NB4 (cell line): ENCODE results near the gene IMMP2L.
"Not testable (repeated sequence)": the region's sequence is repeated elsewhere in the genome, so short reads cannot be mapped to it uniquely, and the experiment has no call there.

ENCODE experiments used
- DNase-seq: peaks from one replicate; pipeline ENCODE4 v3.0.0; 2010; ENCODE audit warnings: low read depth
- H3K4me3 ChIP-seq: one replicate; pipeline ENCODE4 v1.5.1; 2011; ENCODE audit warnings: mild to moderate bottlenecking, low read depth, low read length, moderate library complexity
- CTCF ChIP-seq: IDR thresholded peaks from one replicate; pipeline ENCODE4 v1.5.1; 2012; ENCODE audit warnings: low read depth, low read length
- MAX ChIP-seq: IDR thresholded peaks from 2 replicates; pipeline ENCODE4 v1.6.1; 2011; ENCODE audit warnings: low read depth, low read length
- MYC ChIP-seq: IDR thresholded peaks from 2 replicates; pipeline ENCODE4 v1.6.1; 2011; ENCODE audit warnings: low read depth, low read length
- POLR2A ChIP-seq: IDR thresholded peaks from 2 replicates; pipeline ENCODE4 v1.6.1; 2011; ENCODE audit warnings: mild to moderate bottlenecking; ENCODE audit not compliant: insufficient read length; ENCODE audit errors: extremely low read depth

IMMP2L gene

GRCh38 chr7:111290419-111290818 is 271.9 kb downstream of the IMMP2L start:
- no peak overlapping the region for H3K4me3 ChIP-seq
- no peak for TF ChIP-seq MAX
- TF ChIP-seq MYC, result no peak
- TF ChIP-seq POLR2A, result no peak
- no peak for TF ChIP-seq CTCF
- no peak for DNase-seq

- not testable (repeated sequence) for H3K4me3 ChIP-seq, DNase-seq
These were observed 273.9 kb downstream of the IMMP2L start for GRCh38 chr7:111288441-111288840.

GRCh38 chr7:111282626-111283025 is 279.7 kb downstream of the IMMP2L start:
- TF ChIP-seq MAX (no peak), MYC (no peak), CTCF (no peak), POLR2A (no peak)
- no peak overlapping the region for H3K4me3 ChIP-seq
- DNase-seq, result no peak

GRCh38 chr7:111274857-111275256 is 287.4 kb downstream of the IMMP2L start:
- DNase-seq, result no peak
- H3K4me3 ChIP-seq, result no peak overlapping the region
- TF ChIP-seq POLR2A (no peak), CTCF (no peak)

GRCh38 chr7:111272092-111272491 is 290.2 kb downstream of the IMMP2L start:
- DNase-seq, result no peak
- TF ChIP-seq MAX (no peak), CTCF (no peak), POLR2A (no peak), MYC (no peak)
- H3K4me3 ChIP-seq, result no peak overlapping the region

GRCh38 chr7:111270794-111271193 is 291.5 kb downstream of the IMMP2L start:
- not testable (repeated sequence) for H3K4me3 ChIP-seq, DNase-seq

GRCh38 chr7:111268941-111269340 is 293.4 kb downstream of the IMMP2L start:
- no peak overlapping the region for H3K4me3 ChIP-seq
- DNase-seq, result no peak
- no peak for TF ChIP-seq MAX
- TF ChIP-seq POLR2A, result no peak
- TF ChIP-seq CTCF, result no peak
- TF ChIP-seq MYC, result no peak
